Measurements from ENCODE around the gene ROBO2.

ROBO2 gene, protein sequence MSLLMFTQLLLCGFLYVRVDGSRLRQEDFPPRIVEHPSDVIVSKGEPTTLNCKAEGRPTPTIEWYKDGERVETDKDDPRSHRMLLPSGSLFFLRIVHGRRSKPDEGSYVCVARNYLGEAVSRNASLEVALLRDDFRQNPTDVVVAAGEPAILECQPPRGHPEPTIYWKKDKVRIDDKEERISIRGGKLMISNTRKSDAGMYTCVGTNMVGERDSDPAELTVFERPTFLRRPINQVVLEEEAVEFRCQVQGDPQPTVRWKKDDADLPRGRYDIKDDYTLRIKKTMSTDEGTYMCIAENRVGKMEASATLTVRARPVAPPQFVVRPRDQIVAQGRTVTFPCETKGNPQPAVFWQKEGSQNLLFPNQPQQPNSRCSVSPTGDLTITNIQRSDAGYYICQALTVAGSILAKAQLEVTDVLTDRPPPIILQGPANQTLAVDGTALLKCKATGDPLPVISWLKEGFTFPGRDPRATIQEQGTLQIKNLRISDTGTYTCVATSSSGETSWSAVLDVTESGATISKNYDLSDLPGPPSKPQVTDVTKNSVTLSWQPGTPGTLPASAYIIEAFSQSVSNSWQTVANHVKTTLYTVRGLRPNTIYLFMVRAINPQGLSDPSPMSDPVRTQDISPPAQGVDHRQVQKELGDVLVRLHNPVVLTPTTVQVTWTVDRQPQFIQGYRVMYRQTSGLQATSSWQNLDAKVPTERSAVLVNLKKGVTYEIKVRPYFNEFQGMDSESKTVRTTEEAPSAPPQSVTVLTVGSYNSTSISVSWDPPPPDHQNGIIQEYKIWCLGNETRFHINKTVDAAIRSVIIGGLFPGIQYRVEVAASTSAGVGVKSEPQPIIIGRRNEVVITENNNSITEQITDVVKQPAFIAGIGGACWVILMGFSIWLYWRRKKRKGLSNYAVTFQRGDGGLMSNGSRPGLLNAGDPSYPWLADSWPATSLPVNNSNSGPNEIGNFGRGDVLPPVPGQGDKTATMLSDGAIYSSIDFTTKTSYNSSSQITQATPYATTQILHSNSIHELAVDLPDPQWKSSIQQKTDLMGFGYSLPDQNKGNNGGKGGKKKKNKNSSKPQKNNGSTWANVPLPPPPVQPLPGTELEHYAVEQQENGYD (N-terminal part only)
- long read RNA-seq, partial matches to known transcripts = 0 of 3 reads
- long read RNA-seq, other reads (novel, unspliced or antisense) = 3 of 3 reads

DNA sequence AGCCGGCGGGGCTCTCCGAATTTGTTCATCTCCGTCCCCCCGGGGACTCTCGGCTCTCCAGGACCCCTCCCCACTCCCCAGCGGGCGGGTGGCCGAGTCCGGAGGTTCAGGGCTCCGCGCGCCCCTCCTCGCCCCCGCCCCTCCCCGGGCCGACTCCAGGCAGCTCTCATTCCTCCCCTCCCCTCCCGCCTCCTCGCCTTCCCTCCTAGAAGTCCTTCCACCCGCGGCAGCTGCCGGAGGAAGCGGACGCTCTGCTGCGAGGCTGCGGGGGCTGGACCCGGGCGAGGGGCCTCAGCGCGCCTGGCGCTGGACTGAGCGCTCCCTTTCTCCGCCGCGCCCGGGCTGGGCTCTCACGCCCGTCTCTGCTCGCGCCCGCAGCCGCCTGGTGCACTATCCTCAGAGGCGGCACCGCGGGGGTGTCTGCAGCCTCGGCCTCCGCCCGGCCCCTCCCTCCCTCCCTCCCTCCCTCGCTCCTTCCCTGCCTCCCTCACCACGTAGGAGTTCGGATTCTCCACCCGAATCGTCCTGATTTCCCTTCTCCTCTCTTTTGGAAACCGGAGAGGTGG is at the start of gene ROBO2:
Gene ROBO2 (plus strand): TSS at position 494 of the 566 bp plus-strand sequence. CDS start 687 bp downstream, outside the sequence.
- no peak within 1 kb of the TSS for H3K4me3 ChIP-seq (replicated peaks; ENCODE audit: insufficient read depth, low read length)
- H3K27ac ChIP-seq (replicated peaks) = no peak within 1 kb of the TSS
- peaks cover 32% of the 10 kb centered on the region for H3K27me3 ChIP-seq (ENCODE audit: insufficient read depth, poor library complexity, severe bottlenecking)
- TF ChIP-seq, protein P1, sequence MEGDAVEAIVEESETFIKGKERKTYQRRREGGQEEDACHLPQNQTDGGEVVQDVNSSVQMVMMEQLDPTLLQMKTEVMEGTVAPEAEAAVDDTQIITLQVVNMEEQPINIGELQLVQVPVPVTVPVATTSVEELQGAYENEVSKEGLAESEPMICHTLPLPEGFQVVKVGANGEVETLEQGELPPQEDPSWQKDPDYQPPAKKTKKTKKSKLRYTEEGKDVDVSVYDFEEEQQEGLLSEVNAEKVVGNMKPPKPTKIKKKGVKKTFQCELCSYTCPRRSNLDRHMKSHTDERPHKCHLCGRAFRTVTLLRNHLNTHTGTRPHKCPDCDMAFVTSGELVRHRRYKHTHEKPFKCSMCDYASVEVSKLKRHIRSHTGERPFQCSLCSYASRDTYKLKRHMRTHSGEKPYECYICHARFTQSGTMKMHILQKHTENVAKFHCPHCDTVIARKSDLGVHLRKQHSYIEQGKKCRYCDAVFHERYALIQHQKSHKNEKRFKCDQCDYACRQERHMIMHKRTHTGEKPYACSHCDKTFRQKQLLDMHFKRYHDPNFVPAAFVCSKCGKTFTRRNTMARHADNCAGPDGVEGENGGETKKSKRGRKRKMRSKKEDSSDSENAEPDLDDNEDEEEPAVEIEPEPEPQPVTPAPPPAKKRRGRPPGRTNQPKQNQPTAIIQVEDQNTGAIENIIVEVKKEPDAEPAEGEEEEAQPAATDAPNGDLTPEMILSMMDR (IDR thresholded peaks at IDR 0.05; ENCODE audit: insufficient read depth, low read length) = no peak
- no peak for TF ChIP-seq POLR2AphosphoS5 (IDR thresholded peaks at IDR 0.05; ENCODE audit: low read depth)
- TF ChIP-seq GABPA (IDR thresholded peaks at IDR 0.05; ENCODE audit: low read depth) = no peak
- no peak for TF ChIP-seq REST (IDR thresholded peaks at IDR 0.05; ENCODE audit: insufficient replicate concordance, low read depth)
- no peak for TF ChIP-seq SPI1 (IDR thresholded peaks at IDR 0.05; ENCODE audit: borderline replicate concordance, low read depth)
- no peak for DNase-seq (ENCODE audit: low read depth in 1 of 2, low spot score in 1 of 2)

DNA sequence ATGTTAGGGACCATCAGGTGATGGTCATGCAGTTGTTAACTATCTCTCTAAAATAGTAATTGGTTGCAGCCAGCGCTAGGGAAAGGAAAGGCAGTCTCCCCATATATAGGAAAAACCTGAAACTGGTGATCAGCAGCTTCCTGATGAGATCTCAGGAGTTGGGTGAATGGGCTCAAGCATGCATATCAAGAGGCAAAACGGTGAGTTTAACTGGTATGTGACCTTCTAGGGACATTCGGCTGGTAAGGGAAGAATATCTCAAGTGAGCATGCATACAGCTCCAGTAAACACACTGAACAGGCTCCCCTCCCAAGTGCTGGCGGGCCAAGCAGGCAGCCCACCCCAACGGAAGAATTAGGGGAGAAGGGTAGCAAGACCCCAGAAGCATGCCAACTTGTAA is 49.3 kb upstream of the ROBO2 start:
- no peak for DNase-seq (ENCODE audit: low read depth in 1 of 2, low spot score in 1 of 2)
- H3K27ac ChIP-seq (replicated peaks) = no peak overlapping the region
- no peaks in the 10 kb centered on the region for H3K27me3 ChIP-seq (ENCODE audit: insufficient read depth, poor library complexity, severe bottlenecking)
- TF ChIP-seq, protein P1 (IDR thresholded peaks at IDR 0.05; ENCODE audit: insufficient read depth, low read length) = no peak
- TF ChIP-seq SPI1 (IDR thresholded peaks at IDR 0.05; ENCODE audit: borderline replicate concordance, low read depth) = no peak
- TF ChIP-seq POLR2AphosphoS5 (IDR thresholded peaks at IDR 0.05; ENCODE audit: low read depth) = no peak
- TF ChIP-seq REST (IDR thresholded peaks at IDR 0.05; ENCODE audit: insufficient replicate concordance, low read depth) = no peak
- TF ChIP-seq GABPA (IDR thresholded peaks at IDR 0.05; ENCODE audit: low read depth) = no peak
- H3K4me3 ChIP-seq (replicated peaks; ENCODE audit: insufficient read depth, low read length) = no peak overlapping the region

DNA sequence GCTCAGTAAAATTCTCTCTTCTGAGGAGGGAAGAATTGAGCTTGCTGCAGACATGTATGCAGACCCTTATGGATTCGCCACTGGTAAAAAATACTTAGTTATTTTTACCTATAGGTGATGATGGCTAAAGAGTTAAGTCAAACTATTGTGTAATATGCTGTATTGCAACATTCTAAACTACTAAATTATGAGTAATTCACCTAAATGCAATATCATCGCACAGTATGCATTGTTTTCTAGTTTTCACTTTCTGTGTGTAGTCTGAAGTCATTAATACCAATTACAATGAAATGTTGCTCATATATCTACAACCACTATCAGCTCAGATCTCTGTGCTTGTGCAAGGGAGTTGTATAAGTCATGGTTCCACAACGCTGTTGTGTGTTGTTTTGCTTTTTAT is 48.7 kb upstream of the ROBO2 start:
- H3K4me3 ChIP-seq (replicated peaks; ENCODE audit: insufficient read depth, low read length) = no peak overlapping the region
- H3K27ac ChIP-seq (replicated peaks) = no peak overlapping the region
- no peak for DNase-seq (ENCODE audit: low read depth in 1 of 2, low spot score in 1 of 2)
- no peaks in the 10 kb centered on the region for H3K27me3 ChIP-seq (ENCODE audit: insufficient read depth, poor library complexity, severe bottlenecking)
- TF ChIP-seq REST (IDR thresholded peaks at IDR 0.05; ENCODE audit: insufficient replicate concordance, low read depth) (no peak), POLR2AphosphoS5 (IDR thresholded peaks at IDR 0.05; ENCODE audit: low read depth) (no peak), GABPA (IDR thresholded peaks at IDR 0.05; ENCODE audit: low read depth) (no peak), SPI1 (IDR thresholded peaks at IDR 0.05; ENCODE audit: borderline replicate concordance, low read depth) (no peak)
- TF ChIP-seq, protein P1 (IDR thresholded peaks at IDR 0.05; ENCODE audit: insufficient read depth, low read length) = no peak
